ENCODE measurements around the gene P2RX3. TPM values are rescaled to one million over a fixed set of nuclear protein-coding genes. Genes with fewer than 3 reads are reported as not detected.

Gene P2RX3
- total RNA-seq, 1 experiment from 2014 or later = 0.15 TPM

- no peak for DNase-seq
Measured at GRCh38 chr11:57370941-57371340, 32.8 kb downstream of the P2RX3 start.

More at GRCh38 chr11:57370941-57371340, 32.8 kb downstream of the P2RX3 start:
- Histone ChIP-seq H2BK20ac (ENCODE audit: low read depth, low read length, poor library complexity, severe bottlenecking) (no peak overlapping the region), H3T11ph (ENCODE audit: low read length) (no peak overlapping the region), H2AFZ (ENCODE audit: low read length) (no peak overlapping the region), H3K18ac (ENCODE audit: insufficient read length, low read depth, low read length) (no peak overlapping the region), H3K4me1 (ENCODE audit: insufficient read depth, low read length) (no peaks in the 10 kb centered on the region), H3K9me3 (ENCODE audit: control insufficient read depth, low read depth, low read length) (no peaks in the 10 kb centered on the region), H2AK5ac (ENCODE audit: insufficient read length, low read length) (no peak overlapping the region), H3K27ac (ENCODE audit: insufficient read length, low read depth, low read length) (no peak overlapping the region), H3K4ac (ENCODE audit: low read depth, low read length) (no peak overlapping the region), H3K56ac (ENCODE audit: insufficient read length, low read depth, low read length) (no peak overlapping the region), H4K5ac (ENCODE audit: insufficient read length, low read depth, low read length) (no peak overlapping the region), H4K8ac (replicated peaks; ENCODE audit: insufficient read length, low read depth, low read length) (no peak overlapping the region), H3K23ac (ENCODE audit: insufficient read length, low read depth, low read length) (no peak overlapping the region), H2BK15ac (ENCODE audit: low read depth, low read length) (no peak overlapping the region), H2BK5ac (ENCODE audit: insufficient read length, low read length) (no peak overlapping the region), H3K14ac (ENCODE audit: insufficient read depth, low read length) (no peak overlapping the region), H3K23me2 (ENCODE audit: insufficient read length, low read depth, low read length, poor library complexity, severe bottlenecking) (no peaks in the 10 kb centered on the region), H3K9ac (ENCODE audit: extremely low read depth, insufficient read length, low read length) (no peak overlapping the region), H3K79me2 (ENCODE audit: insufficient read depth, low read length) (no peaks in the 10 kb centered on the region), H4K91ac (ENCODE audit: insufficient read length, low read depth, low read length) (no peak overlapping the region), H3K79me1 (ENCODE audit: insufficient read depth, low read depth, low read length, poor library complexity, severe bottlenecking) (no peaks in the 10 kb centered on the region), H4K20me1 (ENCODE audit: control insufficient read depth, insufficient read depth, insufficient read length) (no peaks in the 10 kb centered on the region), H3K4me2 (ENCODE audit: insufficient read depth, insufficient read length, low read length) (no peak overlapping the region), H2BK120ac (ENCODE audit: low read depth, low read length, poor library complexity, severe bottlenecking) (no peak overlapping the region), H2BK12ac (ENCODE audit: insufficient read length, low read depth, low read length) (no peak overlapping the region), H3K27me3 (ENCODE audit: insufficient read depth, low read length) (no peaks in the 10 kb centered on the region)
- no peak overlapping the region for H3K27ac Mint-ChIP-seq
- H3K4me1 Mint-ChIP-seq = peaks cover 9% of the 10 kb centered on the region in 2 experiments
- H3K4me3 Mint-ChIP-seq = no peak overlapping the region
- H3K9me3 Mint-ChIP-seq = no peaks in the 10 kb centered on the region
- no peaks in the 10 kb centered on the region for H3K36me3 Mint-ChIP-seq (ENCODE audit: insufficient read depth in 1 of 3, low read depth in 3 of 3)
- no peak for TF ChIP-seq CTCF (conservative IDR thresholded peaks at IDR 0.05)
- H3K27me3 Mint-ChIP-seq (ENCODE audit: low read depth) = peaks cover 14% of the 10 kb centered on the region

Data from H9 (cell line).